Endodermal cell (in vitro differentiated cells): ENCODE results near the gene NXPE1. TPM values are rescaled to one million over a fixed set of nuclear protein-coding genes. Genes with fewer than 3 reads are reported as not detected.
A peak's percentile ranks its signal among the peaks of the same experiment; 100 is the strongest.

Experiments used
- DNase-seq: peaks from one replicate; pipeline ENCODE4 v3.0.0-alpha.2; 2017
- H3K27ac ChIP-seq: 2 replicates; pipeline ENCODE4 v1.5.1; 2013; ENCODE audit warnings: mild to moderate bottlenecking, low read depth, low read length, moderate library complexity
- H3K27me3 ChIP-seq: 2 replicates; pipeline ENCODE4 v1.6.1; 2013; ENCODE audit warnings: mild to moderate bottlenecking, low read length, moderate library complexity; ENCODE audit not compliant: insufficient read depth, control insufficient read depth, poor library complexity, severe bottlenecking
- H3K36me3 ChIP-seq: 2 replicates; pipeline ENCODE4 v1.7.0; 2013; ENCODE audit warnings: mild to moderate bottlenecking, low read length, moderate library complexity; ENCODE audit not compliant: control insufficient read depth, insufficient read depth
- H3K4me1 ChIP-seq: one replicate; pipeline ENCODE4 v1.7.0; 2013; ENCODE audit warnings: low read length; ENCODE audit not compliant: control insufficient read depth, insufficient read depth
- H3K4me3 ChIP-seq: 2 replicates; pipeline ENCODE4 v1.5.1; 2013; ENCODE audit warnings: mild to moderate bottlenecking, low read length, moderate library complexity
- H3K9ac ChIP-seq: 2 replicates; pipeline ENCODE4 v1.6.1; 2013; ENCODE audit warnings: mild to moderate bottlenecking, low read length, moderate library complexity; ENCODE audit not compliant: poor library complexity, severe bottlenecking; ENCODE audit errors: extremely low read depth
- H3K9me3 ChIP-seq: 2 replicates; pipeline ENCODE4 v1.6.1; 2013; ENCODE audit warnings: mild to moderate bottlenecking, low read length, moderate library complexity; ENCODE audit not compliant: control insufficient read depth
- H3K27ac Mint-ChIP-seq: 2 replicates; pipeline ENCODE4 v1.8.0; 2020; ENCODE audit warnings: mixed read lengths
- H3K27me3 Mint-ChIP-seq: 2 replicates; pipeline ENCODE4 v1.8.0; 2021; ENCODE audit warnings: mild to moderate bottlenecking, mixed read lengths; ENCODE audit not compliant: insufficient read depth
- H3K36me3 Mint-ChIP-seq: 2 replicates; pipeline ENCODE4 v1.8.0; 2020; ENCODE audit warnings: low read depth, mixed read lengths
- H3K4me1 Mint-ChIP-seq: 2 replicates; pipeline ENCODE4 v1.8.0; 2020; ENCODE audit warnings: mixed read lengths
- H3K4me3 Mint-ChIP-seq: 2 replicates; pipeline ENCODE4 v1.8.0; 2020; ENCODE audit warnings: mild to moderate bottlenecking, moderate library complexity, mixed read lengths
- H3K9me3 Mint-ChIP-seq: 2 replicates; pipeline ENCODE4 v1.8.0; 2020; ENCODE audit warnings: mild to moderate bottlenecking, mixed read lengths
- WGBS, 2 experiments: methylation state at CpG; one replicate each; pipeline versions ENCODE4 v1.1.5 to v1.1.7; 2013; ENCODE audit warnings: missing lambda C conversion rate in 2 of 2, mixed read lengths in 1 of 2; ENCODE audit not compliant: insufficient coverage in 1 of 2, insufficient read length in 1 of 2; 5-methylcytosine and 5-hydroxymethylcytosine counted together
- total RNA-seq, 2 donors: library from RNA; stranded (reverse); fragmentation: NEBNext Ultra II Directional in 1 of 2; extraction: Animal tissue kit (Norgen Biotek cat#: 25700) in 1 of 2; gene quantifications; 2 replicates in 1 of 2; 3 replicates in 1 of 2; pipeline ENCODE4 v1.2.1, GENCODE V29; 2021
- TF ChIP-seq, protein P1 (sequence below): fragments of 200-600 bp; sonication (generic); conservative IDR thresholded peaks from 2 replicates; pipeline ENCODE4 v1.5.0; 2021; ENCODE audit warnings: antibody characterized with exemption, mild to moderate bottlenecking

NXPE1 gene
- total RNA-seq, 2 donors from 2014 or later: not detected

DNA sequence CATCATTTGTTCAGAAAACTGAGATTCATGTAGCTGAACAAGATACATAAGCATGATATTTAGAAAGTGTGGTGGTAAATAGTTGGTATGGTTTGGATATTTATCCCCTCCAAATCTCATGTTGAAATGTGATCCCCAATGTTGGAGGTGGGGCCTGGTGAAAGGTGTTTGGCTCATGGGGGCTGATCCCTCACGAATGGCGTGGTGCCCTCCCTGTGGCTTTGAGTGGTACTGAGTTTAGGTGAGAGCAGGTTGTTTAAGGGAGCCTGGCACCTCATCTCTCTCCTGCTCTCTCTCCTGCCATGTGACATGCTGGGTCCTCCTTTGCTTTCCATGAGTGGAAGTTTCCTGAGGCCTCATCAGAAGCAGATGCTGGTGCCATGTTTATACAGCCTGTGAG is 48.1 kb downstream of the NXPE1 start:
- Histone ChIP-seq H3K27ac (no peak overlapping the region), H3K27me3 (no peaks in the 10 kb centered on the region), H3K4me3 (no peak overlapping the region), H3K4me1 (no peaks in the 10 kb centered on the region), H3K36me3 (no peaks in the 10 kb centered on the region), H3K9me3 (no peaks in the 10 kb centered on the region), H3K9ac (no peak overlapping the region)
- Mint-ChIP-seq H3K36me3 (no peaks in the 10 kb centered on the region), H3K27me3 (no peaks in the 10 kb centered on the region), H3K4me3 (no peak overlapping the region), H3K9me3 (no peaks in the 10 kb centered on the region), H3K27ac (no peak overlapping the region), H3K4me1 (no peaks in the 10 kb centered on the region)
- 90 to 100% methylated on average over 2 of the region's 2 CpGs for WGBS, 2 experiments
- no peak for DNase-seq
- TF ChIP-seq, protein P1, sequence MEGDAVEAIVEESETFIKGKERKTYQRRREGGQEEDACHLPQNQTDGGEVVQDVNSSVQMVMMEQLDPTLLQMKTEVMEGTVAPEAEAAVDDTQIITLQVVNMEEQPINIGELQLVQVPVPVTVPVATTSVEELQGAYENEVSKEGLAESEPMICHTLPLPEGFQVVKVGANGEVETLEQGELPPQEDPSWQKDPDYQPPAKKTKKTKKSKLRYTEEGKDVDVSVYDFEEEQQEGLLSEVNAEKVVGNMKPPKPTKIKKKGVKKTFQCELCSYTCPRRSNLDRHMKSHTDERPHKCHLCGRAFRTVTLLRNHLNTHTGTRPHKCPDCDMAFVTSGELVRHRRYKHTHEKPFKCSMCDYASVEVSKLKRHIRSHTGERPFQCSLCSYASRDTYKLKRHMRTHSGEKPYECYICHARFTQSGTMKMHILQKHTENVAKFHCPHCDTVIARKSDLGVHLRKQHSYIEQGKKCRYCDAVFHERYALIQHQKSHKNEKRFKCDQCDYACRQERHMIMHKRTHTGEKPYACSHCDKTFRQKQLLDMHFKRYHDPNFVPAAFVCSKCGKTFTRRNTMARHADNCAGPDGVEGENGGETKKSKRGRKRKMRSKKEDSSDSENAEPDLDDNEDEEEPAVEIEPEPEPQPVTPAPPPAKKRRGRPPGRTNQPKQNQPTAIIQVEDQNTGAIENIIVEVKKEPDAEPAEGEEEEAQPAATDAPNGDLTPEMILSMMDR: peak; percentile 21

DNA sequence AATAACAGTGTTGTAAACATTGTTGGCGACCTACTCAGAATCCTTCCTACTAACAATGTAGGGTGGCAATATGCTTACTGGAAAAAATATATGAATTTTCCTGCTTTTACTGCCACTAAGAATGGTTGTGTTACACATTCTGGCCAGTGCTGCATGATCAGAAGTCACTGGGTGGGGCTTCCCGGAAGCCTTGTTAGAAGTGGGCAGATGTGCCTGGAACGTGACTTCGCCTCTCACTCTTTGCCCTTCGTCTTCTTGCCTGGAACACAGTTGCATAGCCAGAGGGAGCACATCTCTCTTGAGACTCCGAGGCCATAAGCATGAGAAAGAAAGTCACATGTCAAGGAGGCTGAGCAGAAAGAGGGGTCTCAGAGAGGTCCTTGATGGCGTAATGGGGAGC is 48.6 kb downstream of the NXPE1 start:
- Histone ChIP-seq H3K27me3 (no peaks in the 10 kb centered on the region), H3K4me3 (no peak overlapping the region), H3K9ac (no peak overlapping the region), H3K4me1 (no peaks in the 10 kb centered on the region), H3K27ac (no peak overlapping the region), H3K36me3 (no peaks in the 10 kb centered on the region), H3K9me3 (no peaks in the 10 kb centered on the region)
- 87 to 98% methylated on average over 5 to 7 of the region's 7 CpGs for WGBS, 2 experiments
- H3K36me3 Mint-ChIP-seq: no peaks in the 10 kb centered on the region
- TF ChIP-seq, protein P1: no peak
- no peak overlapping the region for H3K27ac Mint-ChIP-seq
- H3K27me3 Mint-ChIP-seq: no peaks in the 10 kb centered on the region
- no peaks in the 10 kb centered on the region for H3K4me1 Mint-ChIP-seq
- DNase-seq: no peak
- H3K9me3 Mint-ChIP-seq: no peaks in the 10 kb centered on the region
- H3K4me3 Mint-ChIP-seq: no peak overlapping the region

- Mint-ChIP-seq H3K4me1 (no peaks in the 10 kb centered on the region), H3K27ac (no peak overlapping the region), H3K27me3 (no peaks in the 10 kb centered on the region), H3K36me3 (no peaks in the 10 kb centered on the region), H3K4me3 (no peak overlapping the region), H3K9me3 (no peaks in the 10 kb centered on the region)
- H3K27me3 ChIP-seq: no peaks in the 10 kb centered on the region
- H3K27ac ChIP-seq: no peak overlapping the region
- no peak for DNase-seq
- WGBS, 2 experiments: 100% methylated on average over 1 of the region's 1 CpG; no CpG with 5 or more reads in 1 of the 2 experiments
- no peak overlapping the region for H3K4me3 ChIP-seq
- TF ChIP-seq, protein P1: no peak
- H3K9ac ChIP-seq: no peak overlapping the region
- H3K36me3 ChIP-seq: no peaks in the 10 kb centered on the region
- no peaks in the 10 kb centered on the region for H3K9me3 ChIP-seq
- H3K4me1 ChIP-seq: no peaks in the 10 kb centered on the region
Measured at GRCh38 chr11:114501901-114502300, 57.8 kb downstream of the NXPE1 start.
